Raji (cell line): ENCODE measurements around the gene TBRG1.

Experiments used
- POLR2A ChIP-seq: IDR thresholded peaks from 2 replicates; pipeline ENCODE4 v1.6.1; 2011; ENCODE audit warnings: low read depth, low read length, control low read depth; ENCODE audit not compliant: insufficient read depth

The TBRG1 gene

DNA sequence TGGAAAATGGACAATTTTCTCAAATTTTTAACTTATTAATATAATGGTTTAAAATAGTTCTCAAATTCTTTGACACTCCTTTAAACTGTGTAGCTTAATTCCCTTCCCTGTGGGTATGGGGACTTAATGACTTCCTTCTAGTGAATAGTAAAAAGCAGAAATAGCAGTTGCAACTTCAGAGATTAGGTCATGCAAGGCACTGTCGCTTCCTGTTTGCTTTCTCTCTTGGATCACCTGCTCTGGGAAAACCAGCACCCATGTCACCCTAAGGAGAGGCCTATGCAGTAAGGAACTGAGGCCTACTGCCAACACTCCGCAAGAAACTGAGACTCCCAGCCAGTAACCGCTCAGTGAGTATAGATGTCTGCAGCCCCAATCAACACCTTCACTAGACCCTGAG is 16.9 kb upstream of the TBRG1 start:
- TF ChIP-seq POLR2A = no peak

DNA sequence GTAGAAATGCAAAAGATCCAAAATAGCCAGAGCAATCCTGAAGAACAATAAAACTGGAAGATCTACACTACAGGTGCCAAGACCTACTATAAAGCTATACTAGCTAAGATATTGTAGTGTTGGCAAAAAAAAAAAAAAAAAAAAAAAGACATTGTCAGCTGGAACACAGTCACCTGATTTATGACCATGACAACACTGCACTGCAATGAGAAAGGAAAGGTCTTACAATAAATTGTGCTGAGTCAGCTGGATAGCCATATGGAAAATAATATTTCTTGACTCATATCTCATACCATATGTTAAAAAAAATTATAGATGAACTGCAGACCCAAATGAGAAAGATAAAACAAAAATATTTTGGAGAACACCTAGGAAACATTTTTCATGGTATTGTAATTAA is 14.5 kb upstream of the TBRG1 start:
- no peak for TF ChIP-seq POLR2A

DNA sequence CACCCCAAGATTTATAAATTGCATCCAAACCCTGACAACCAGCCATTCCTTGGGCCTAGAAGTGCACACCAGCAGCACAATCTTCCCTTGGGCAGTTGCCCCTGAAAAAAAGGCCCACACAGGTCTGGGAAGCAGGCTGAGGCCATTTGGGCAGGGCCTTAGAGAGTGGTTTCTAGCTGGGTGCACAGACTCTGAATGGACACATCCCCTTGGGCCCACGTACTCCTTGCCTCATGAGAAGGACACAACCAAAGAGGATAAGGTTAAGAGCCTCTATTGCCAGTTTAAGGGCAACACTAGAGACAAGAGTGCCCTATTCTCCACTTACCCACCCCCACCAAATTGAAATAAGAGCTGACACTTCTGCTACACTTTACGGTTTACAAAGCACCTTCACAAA is 12.4 kb upstream of the TBRG1 start:
- TF ChIP-seq POLR2A = no peak

DNA sequence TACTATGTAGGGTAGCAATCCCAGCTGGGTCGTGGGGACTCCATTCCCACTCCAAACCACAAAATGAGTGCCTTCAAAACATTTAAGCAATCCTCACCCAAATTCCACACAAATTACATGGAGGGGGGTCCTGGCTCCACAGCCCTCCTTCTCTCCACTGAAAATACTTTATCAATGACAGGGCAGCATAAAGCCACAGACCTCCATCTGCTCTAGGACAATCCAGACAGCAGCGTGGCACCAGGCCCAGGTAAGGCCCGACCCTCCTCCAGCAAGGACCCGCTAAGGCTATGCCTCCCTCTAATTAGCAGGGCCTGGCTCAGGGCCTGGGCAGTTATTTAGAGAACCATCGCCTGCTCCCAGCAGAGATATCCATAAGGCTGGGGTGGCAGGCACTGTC is 11.6 kb upstream of the TBRG1 start, which contains the start of gene PANX3:
Gene PANX3, plus strand, starts transcription at position 365 of the 400 bp plus-strand sequence. CDS start 129 bp downstream, outside the sequence.
- TF ChIP-seq POLR2A = no peak

DNA sequence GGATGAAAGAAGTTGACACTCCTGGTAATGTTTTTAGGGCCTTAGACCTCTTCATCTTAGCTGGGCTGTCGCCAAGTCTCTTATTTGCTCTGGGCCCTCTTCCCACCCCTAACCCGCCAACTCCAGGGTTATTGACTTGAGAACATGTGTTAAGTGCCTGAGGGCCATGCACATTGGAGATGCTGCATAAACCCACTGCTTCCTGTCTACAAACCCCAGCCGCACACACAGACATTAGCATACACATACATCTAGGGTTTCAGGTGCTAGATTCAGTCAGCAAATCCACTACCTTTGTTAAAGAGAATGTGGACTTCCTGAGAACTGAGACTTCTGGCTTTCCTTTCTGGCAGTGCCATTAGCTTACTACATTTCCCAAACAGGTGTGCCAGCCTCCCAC is 10.6 kb upstream of the TBRG1 start:
- TF ChIP-seq POLR2A = no peak

DNA sequence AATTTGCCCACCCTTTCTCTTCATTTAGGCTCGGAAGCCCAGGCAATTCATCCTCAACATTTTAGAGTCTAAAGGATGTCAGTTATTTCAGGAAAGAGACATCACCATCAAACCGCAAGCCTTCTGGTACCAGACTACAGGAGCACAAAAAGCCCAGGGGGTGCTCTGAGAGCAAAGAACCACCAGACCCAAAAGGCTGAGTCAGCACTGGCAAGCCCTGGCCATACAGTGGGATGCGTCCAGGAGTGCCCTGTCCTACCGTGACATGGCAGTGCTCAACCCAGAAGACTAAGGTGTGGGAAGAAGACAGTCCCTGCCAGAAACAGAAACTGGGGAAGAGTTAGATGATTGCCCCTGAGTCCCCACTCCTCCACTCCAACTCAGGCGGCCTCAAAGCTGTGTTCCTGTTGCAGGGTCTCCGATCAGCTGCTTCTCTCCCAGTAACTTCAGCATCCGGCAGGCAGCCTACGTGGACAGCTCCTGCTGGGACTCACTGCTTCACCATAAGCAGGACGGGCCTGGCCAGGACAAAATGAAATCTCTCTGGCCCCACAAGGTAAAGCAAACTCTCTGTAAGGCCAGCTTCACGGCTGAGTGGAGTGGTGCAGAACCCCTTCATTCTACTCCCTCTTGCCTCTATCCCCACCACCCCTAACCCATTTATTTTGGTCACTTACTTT is 10.0 kb upstream of the TBRG1 start:
- no peak for TF ChIP-seq POLR2A

DNA sequence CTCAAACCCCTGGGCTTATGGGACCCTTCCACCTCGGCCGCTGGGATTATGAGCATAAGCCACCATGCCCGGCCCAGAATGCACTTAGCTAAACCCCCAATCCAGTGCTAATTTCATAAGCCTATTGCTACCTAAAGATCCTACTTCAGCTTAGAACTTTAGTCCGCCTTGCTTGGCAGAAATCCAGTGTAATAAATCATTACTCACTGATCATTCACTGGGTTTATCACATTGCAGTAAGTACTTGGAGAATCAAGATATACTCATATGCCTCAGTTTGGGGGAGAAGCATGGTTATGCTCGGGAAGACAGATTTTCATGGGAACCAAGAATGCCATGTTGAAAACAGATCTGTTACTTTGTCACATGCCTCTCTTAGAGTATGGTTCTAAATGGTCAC is 3.8 kb upstream of the TBRG1 start:
- no peak for TF ChIP-seq POLR2A

DNA sequence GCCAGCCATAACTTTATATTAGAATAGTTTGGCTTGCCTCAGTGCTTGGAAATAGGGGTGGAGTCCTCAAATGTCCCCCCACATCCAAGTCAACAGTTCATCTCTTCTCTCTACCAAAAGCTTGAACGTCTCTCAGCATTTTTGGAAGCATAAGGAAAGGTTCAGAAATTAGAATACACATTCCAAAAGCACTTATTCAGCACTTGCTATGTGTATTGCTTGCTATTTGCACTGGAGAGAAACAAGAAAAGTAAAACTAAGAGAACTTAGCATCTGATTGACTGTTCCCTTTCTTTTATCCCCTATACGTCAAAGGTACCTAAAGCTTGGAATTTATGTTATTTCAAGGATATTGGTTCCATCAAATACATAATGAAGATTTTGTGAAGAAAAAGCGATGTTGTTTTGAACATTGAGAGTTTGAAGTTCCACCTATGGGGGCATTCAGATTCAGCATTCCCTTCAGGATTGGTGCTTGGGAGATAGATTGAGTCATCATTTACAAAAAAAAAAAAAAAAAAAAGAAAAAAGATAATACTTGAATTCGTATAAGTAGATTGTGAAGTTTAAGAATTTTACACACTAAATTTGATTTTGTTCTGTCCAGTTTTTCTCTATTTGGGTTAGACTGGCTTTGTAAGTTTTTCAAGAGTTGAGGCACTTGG is 1.3 kb downstream of the TBRG1 start:
- no peak for TF ChIP-seq POLR2A

DNA sequence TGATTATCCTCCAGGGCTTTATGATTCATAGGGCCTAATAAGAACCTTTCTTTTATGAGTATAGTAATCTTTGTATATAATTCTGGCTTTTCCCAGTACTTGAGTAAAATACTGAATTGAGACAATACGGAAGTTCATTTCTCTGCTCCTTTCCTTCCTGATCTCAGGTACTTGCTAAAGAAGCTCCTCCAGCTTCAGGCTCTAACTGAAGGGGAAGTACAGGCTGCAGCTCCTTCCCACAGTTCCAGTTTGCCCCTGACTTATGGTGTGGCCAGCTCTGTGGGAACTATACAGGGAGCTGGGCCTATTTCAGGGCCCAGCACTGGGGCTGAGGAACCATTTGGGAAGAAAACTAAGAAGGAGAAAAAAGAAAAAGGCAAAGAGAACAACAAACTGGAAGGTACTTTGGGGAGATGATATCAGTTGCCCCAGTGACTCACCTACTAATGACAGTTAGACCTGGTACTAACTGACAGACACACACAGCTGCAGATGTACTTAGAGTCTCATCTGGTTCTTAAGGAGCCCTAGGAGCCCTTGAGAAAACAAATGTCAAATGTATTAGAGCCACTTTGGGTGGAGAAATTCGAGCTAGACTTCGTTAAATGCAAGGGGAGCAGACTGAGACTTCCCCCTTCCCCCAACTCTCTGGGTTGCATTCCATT is 3.0 kb downstream of the TBRG1 start:
- no peak for TF ChIP-seq POLR2A

DNA sequence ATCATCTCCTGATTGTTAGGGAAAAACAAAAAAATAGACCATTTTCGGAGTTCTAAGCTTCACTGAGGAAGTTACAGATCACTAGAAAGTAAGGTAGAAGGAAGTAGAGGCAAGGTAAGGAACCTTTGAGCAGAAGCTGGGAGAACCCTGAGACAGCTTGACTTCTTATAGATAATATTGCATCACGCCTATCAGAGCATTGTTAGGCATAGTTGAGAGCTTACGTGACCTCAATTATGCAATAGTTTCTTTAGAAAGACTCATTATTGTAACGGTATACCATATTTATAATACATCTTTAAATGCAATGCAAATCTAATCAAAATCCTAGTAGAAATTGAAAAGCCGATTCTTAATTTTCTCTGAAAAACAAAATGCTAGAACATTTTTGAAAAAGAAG is 4.9 kb downstream of the TBRG1 start:
- TF ChIP-seq POLR2A = no peak

DNA sequence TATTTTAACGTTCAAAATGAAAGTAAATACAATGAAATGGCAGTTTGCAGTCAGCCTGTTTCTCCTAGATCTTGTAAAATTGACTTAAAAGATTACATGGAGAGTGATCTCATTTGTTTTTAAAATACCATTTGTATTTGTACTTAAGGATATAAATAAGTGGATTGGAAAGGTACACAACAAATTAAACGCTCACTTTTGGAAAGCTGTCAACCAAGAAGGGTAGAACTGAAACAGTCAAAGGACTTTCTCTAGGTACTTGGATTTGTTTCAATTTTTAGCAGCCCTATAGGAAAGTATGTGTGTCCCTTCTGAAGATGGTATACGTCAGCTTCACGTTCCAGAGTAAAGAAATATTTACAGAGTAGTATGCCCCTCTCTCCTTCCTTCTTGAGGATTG is 7.3 kb downstream of the TBRG1 start:
- TF ChIP-seq POLR2A = no peak

DNA sequence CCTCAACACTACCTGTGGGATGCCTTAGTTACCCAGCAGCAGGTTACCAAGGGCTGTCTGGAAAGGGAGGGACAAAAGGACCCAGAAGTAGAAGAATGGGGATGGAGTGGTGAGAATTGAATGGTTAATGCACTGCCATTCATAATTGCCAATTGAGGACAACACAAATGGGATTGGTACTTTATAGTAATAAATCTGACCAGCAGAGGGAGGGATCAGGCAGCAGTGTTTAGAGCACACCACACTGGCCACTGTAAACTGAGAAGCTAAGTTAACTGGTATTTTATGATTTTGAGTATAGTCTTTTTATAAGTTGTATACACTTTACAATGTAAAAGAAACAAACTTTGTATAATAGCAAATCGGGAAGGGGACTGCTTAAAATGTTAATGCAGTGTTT is 10.7 kb downstream of the TBRG1 start:
- TF ChIP-seq POLR2A = no peak

DNA sequence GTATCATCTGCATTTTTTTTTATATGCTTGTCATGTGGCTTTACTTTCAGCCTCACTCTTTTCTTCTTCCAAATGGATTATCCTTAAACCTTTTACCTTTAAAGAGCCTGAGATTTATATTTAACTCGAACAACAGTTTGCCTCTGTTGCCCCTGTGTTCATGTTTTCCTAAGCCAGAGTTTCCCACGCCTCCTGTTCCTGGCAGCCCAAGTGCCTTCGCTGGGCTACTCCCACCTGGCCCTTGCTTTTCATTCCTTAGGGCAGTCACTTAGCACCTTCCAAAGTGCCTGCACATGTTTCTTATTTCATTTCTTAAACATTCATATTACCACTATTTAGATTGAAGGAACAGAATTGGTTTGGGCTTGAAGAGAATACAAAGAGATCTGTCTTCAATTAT is 13.3 kb downstream of the TBRG1 start:
- TF ChIP-seq POLR2A = no peak

DNA sequence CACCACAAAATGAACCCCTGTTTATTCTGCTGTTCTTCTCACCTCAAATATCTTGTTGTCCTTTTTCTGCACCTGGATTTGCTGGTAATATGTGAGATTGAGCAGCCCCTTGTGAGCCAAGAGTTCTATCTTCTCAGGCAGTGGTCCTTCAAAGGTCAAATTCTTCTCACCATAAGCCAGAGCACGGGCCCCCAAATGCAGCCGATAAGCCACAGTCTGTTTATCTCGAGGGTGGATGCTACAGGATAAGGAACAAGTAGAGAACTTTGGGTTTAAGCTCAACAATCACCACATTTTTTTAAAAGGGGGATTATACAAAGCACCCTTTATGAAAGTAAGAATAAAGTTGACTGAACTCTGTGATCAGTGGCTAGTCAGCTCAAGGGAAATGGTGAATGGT is 15.8 kb downstream of the TBRG1 start:
- TF ChIP-seq POLR2A = no peak

DNA sequence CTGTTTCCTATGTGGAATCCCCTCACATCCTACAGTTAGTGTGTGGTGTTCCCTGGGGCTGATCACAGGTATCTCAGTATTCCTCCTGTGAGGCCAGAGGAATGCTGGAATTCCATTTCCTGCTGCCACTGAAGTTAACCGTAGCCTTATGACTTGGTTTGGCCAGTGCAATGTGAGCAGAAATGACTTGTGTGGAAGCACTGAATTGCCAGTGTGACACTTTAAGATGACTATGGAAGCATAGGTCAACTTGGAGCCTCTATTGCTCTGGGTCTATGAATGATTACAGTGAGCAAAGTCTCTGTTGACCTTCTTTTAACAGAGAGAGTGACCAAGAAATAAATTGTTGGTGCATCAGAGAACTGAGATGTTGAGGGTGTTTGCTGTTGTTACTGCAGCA is 16.5 kb downstream of the TBRG1 start:
- TF ChIP-seq POLR2A = no peak

DNA sequence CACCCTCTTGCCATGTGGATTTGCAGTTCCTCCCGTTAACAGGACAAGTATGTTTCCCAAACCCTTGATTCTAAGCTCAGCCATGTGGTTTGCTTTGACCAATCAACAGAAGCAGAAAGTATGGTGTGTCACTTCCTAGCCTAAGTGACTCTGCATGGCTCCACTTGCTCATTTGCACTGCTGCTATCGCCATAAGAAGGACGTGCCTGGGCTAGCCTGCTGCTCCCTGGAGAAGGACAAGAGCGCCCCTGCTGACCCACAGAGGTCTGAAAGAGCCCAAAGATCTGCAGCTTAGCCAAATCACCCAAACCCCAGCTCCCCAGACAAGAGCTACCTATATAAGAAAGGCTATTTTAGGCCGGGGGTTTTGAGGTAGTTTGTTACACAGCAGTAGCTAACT is 18.0 kb downstream of the TBRG1 start:
- no peak for TF ChIP-seq POLR2A
